Measurements from ENCODE around the gene GABRA1.

DNA sequence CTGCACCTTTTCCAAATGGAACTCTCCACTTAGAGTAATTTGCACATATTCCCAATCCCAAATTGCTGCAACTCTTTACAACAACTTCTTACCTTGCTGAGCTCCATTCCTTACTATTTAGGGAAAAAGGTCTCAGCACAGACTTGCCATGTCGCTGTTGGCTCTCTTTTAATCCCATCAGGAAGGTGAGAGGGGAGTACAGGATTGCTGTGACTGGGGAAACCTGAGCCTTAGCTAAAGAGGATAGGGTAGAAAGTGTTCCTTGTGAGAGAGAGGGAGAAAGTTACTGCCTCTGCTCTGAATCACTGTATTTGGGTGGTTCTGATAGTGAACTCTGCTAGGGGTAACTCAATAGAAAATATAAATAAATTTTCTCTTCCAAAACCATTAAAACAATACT, 43.7 kb upstream of the GABRA1 start:
- TF ChIP-seq, protein P1, sequence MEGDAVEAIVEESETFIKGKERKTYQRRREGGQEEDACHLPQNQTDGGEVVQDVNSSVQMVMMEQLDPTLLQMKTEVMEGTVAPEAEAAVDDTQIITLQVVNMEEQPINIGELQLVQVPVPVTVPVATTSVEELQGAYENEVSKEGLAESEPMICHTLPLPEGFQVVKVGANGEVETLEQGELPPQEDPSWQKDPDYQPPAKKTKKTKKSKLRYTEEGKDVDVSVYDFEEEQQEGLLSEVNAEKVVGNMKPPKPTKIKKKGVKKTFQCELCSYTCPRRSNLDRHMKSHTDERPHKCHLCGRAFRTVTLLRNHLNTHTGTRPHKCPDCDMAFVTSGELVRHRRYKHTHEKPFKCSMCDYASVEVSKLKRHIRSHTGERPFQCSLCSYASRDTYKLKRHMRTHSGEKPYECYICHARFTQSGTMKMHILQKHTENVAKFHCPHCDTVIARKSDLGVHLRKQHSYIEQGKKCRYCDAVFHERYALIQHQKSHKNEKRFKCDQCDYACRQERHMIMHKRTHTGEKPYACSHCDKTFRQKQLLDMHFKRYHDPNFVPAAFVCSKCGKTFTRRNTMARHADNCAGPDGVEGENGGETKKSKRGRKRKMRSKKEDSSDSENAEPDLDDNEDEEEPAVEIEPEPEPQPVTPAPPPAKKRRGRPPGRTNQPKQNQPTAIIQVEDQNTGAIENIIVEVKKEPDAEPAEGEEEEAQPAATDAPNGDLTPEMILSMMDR (conservative IDR thresholded peaks at IDR 0.05 in 1 of 2, IDR thresholded peaks at IDR 0.05 in 1 of 2; ENCODE audit: low read depth in 1 of 2, low read length in 2 of 2), result no peak
- TF ChIP-seq EZH2 (IDR thresholded peaks at IDR 0.05; ENCODE audit: low read length, missing control alignments), result no peak

All from fibroblast of lung (primary cell).